H9 (cell line): ENCODE data around the gene SCN2B. TPM values are rescaled to one million over a fixed set of nuclear protein-coding genes. Genes with fewer than 3 reads are reported as not detected.

Experiments
- DNase-seq: peaks from one replicate; pipeline ENCODE4 v3.0.0-alpha.2; 2017
- H2AFZ ChIP-seq: one replicate; pipeline ENCODE4 v1.6.1; 2013; ENCODE audit warnings: mild to moderate bottlenecking, low read length, control low read depth, moderate library complexity
- H2AK5ac ChIP-seq: 2 replicates; pipeline ENCODE4 v1.6.1; 2013; ENCODE audit warnings: low read length, control low read depth, mixed read lengths; ENCODE audit not compliant: insufficient read length
- H2BK120ac ChIP-seq: one replicate; pipeline ENCODE4 v1.6.1; 2013; ENCODE audit warnings: low read depth, mild to moderate bottlenecking, low read length, control low read depth, inconsistent platforms; ENCODE audit not compliant: poor library complexity, severe bottlenecking
- H2BK12ac ChIP-seq: 2 replicates; pipeline ENCODE4 v1.6.1; 2013; ENCODE audit warnings: low read length, control low read depth, mixed read lengths, low read depth; ENCODE audit not compliant: insufficient read length
- H2BK15ac ChIP-seq: 2 replicates; pipeline ENCODE4 v1.6.1; 2013; ENCODE audit warnings: low read depth, low read length, control low read depth
- H2BK20ac ChIP-seq: one replicate; pipeline ENCODE4 v1.6.1; 2013; ENCODE audit warnings: low read depth, mild to moderate bottlenecking, low read length, control low read depth, inconsistent platforms; ENCODE audit not compliant: poor library complexity, severe bottlenecking
- H2BK5ac ChIP-seq: 2 replicates; pipeline ENCODE4 v1.6.1; 2013; ENCODE audit warnings: low read length, control low read depth, mixed read lengths; ENCODE audit not compliant: insufficient read length
- H3K14ac ChIP-seq: 2 replicates; pipeline ENCODE4 v1.6.1; 2013; ENCODE audit warnings: low read length, control low read depth; ENCODE audit not compliant: insufficient read depth
- H3K18ac ChIP-seq: 2 replicates; pipeline ENCODE4 v1.6.1; 2013; ENCODE audit warnings: low read depth, mild to moderate bottlenecking, mixed read lengths, low read length, control low read depth; ENCODE audit not compliant: insufficient read length
- H3K23ac ChIP-seq: 2 replicates; pipeline ENCODE4 v1.6.1; 2013; ENCODE audit warnings: low read length, control low read depth, mixed read lengths, low read depth; ENCODE audit not compliant: insufficient read length
- H3K23me2 ChIP-seq: 2 replicates; pipeline ENCODE4 v1.6.1; 2013; ENCODE audit warnings: low read depth, mild to moderate bottlenecking, mixed read lengths, low read length, control low read depth; ENCODE audit not compliant: insufficient read length, poor library complexity, severe bottlenecking
- H3K27ac ChIP-seq: 2 replicates; pipeline ENCODE4 v1.5.1; 2013; ENCODE audit warnings: low read length, control low read depth, mixed read lengths, low read depth; ENCODE audit not compliant: insufficient read length
- H3K27me3 ChIP-seq: 2 replicates; pipeline ENCODE4 v1.6.1; 2013; ENCODE audit warnings: low read length, control low read depth, inconsistent platforms; ENCODE audit not compliant: insufficient read depth
- H3K4ac ChIP-seq: 2 replicates; pipeline ENCODE4 v1.6.1; 2013; ENCODE audit warnings: low read depth, mild to moderate bottlenecking, control low read depth, inconsistent platforms, low read length, moderate library complexity
- H3K4me1 ChIP-seq: 2 replicates; pipeline ENCODE4 v1.6.1; 2013; ENCODE audit warnings: low read length, control low read depth, inconsistent platforms; ENCODE audit not compliant: insufficient read depth
- H3K4me2 ChIP-seq: 2 replicates; pipeline ENCODE4 v1.6.1; 2013; ENCODE audit warnings: low read length, control low read depth, mixed read lengths; ENCODE audit not compliant: insufficient read length, insufficient read depth
- H3K56ac ChIP-seq: 2 replicates; pipeline ENCODE4 v1.6.1; 2013; ENCODE audit warnings: low read depth, mild to moderate bottlenecking, mixed read lengths, low read length, control low read depth; ENCODE audit not compliant: insufficient read length
- H3K79me1 ChIP-seq: 2 replicates; pipeline ENCODE4 v1.6.1; 2013; ENCODE audit warnings: low read depth, mild to moderate bottlenecking, moderate library complexity, low read length, control low read depth, inconsistent platforms; ENCODE audit not compliant: insufficient read depth, poor library complexity, severe bottlenecking
- H3K79me2 ChIP-seq: 2 replicates; pipeline ENCODE4 v1.6.1; 2013; ENCODE audit warnings: low read length, control low read depth, inconsistent platforms; ENCODE audit not compliant: insufficient read depth
- H3K9ac ChIP-seq: 2 replicates; pipeline ENCODE4 v1.6.1; 2013; ENCODE audit warnings: low read length, control low read depth, mixed read lengths; ENCODE audit not compliant: insufficient read length; ENCODE audit errors: extremely low read depth
- H3K9me3 ChIP-seq: one replicate; pipeline ENCODE4 v1.6.1; 2013; ENCODE audit warnings: low read depth, low read length, inconsistent platforms; ENCODE audit not compliant: control insufficient read depth
- H3T11ph ChIP-seq: one replicate; pipeline ENCODE4 v1.6.1; 2013; ENCODE audit warnings: mild to moderate bottlenecking, low read length, control low read depth, inconsistent platforms
- H4K20me1 ChIP-seq: one replicate; pipeline ENCODE4 v1.6.1; 2013; ENCODE audit not compliant: control insufficient read depth, insufficient read length, insufficient read depth
- H4K5ac ChIP-seq: 2 replicates; pipeline ENCODE4 v1.6.1; 2013; ENCODE audit warnings: low read depth, mild to moderate bottlenecking, mixed read lengths, low read length, control low read depth; ENCODE audit not compliant: insufficient read length
- H4K8ac ChIP-seq: replicated peaks from 2 replicates; pipeline ENCODE4 v1.6.1; 2013; ENCODE audit warnings: low read length, control low read depth, mixed read lengths, low read depth; ENCODE audit not compliant: insufficient read length
- H4K91ac ChIP-seq: 2 replicates; pipeline ENCODE4 v1.6.1; 2013; ENCODE audit warnings: low read depth, mild to moderate bottlenecking, moderate library complexity, mixed read lengths, low read length, control low read depth; ENCODE audit not compliant: insufficient read length
- H3K27ac Mint-ChIP-seq, 3 experiments: 2 replicates in 2 of 3; 3 replicates in 1 of 3; pipeline ENCODE4 v1.8.0; 2020 to 2021; ENCODE audit warnings: mixed read lengths in 3 of 3, mild to moderate bottlenecking in 1 of 3, moderate library complexity in 1 of 3
- H3K27me3 Mint-ChIP-seq: 2 replicates; pipeline ENCODE4 v1.8.0; 2021; ENCODE audit warnings: low read depth, mild to moderate bottlenecking, moderate library complexity, mixed read lengths
- H3K36me3 Mint-ChIP-seq, 3 experiments: 2 replicates in 2 of 3; 3 replicates in 1 of 3; pipeline ENCODE4 v1.8.0; 2020 to 2021; ENCODE audit warnings: low read depth in 3 of 3, mixed read lengths in 3 of 3; ENCODE audit not compliant: insufficient read depth in 1 of 3
- H3K4me1 Mint-ChIP-seq, 2 experiments: 2 replicates each; pipeline ENCODE4 v1.8.0; 2020; ENCODE audit warnings: mixed read lengths in 2 of 2
- H3K4me3 Mint-ChIP-seq, 2 experiments: 2 replicates in 1 of 2; 3 replicates in 1 of 2; pipeline ENCODE4 v1.8.0; 2020 to 2021; ENCODE audit warnings: mild to moderate bottlenecking in 2 of 2, mixed read lengths in 2 of 2, moderate library complexity in 1 of 2
- H3K9me3 Mint-ChIP-seq, 2 experiments: 2 replicates in 1 of 2; 3 replicates in 1 of 2; pipeline ENCODE4 v1.8.0; 2020; ENCODE audit warnings: mild to moderate bottlenecking in 2 of 2, mixed read lengths in 2 of 2, moderate library complexity in 1 of 2
- CTCF ChIP-seq: fragments of 200-600 bp; sonication (generic); conservative IDR thresholded peaks from 3 replicates; pipeline ENCODE4 v1.8.0; 2021; ENCODE audit warnings: antibody characterized with exemption, mild to moderate bottlenecking
- WGBS: extraction: QIAGEN DNeasy Blood & Tissue Kit; methylation state at CpG from one replicate; pipeline ENCODE4 v1.1.7; 2013; ENCODE audit warnings: missing lambda C conversion rate, low lambda C conversion rate, mixed read lengths; ENCODE audit not compliant: insufficient read length; ENCODE audit errors: extremely low coverage; 5-methylcytosine and 5-hydroxymethylcytosine counted together
- total RNA-seq: library from RNA; stranded (reverse); gene quantifications from 2 replicates; pipeline ENCODE4 v1.2.1, GENCODE V29; 2021

The SCN2B gene
- total RNA-seq, 1 experiment from 2014 or later: not detected

DNA sequence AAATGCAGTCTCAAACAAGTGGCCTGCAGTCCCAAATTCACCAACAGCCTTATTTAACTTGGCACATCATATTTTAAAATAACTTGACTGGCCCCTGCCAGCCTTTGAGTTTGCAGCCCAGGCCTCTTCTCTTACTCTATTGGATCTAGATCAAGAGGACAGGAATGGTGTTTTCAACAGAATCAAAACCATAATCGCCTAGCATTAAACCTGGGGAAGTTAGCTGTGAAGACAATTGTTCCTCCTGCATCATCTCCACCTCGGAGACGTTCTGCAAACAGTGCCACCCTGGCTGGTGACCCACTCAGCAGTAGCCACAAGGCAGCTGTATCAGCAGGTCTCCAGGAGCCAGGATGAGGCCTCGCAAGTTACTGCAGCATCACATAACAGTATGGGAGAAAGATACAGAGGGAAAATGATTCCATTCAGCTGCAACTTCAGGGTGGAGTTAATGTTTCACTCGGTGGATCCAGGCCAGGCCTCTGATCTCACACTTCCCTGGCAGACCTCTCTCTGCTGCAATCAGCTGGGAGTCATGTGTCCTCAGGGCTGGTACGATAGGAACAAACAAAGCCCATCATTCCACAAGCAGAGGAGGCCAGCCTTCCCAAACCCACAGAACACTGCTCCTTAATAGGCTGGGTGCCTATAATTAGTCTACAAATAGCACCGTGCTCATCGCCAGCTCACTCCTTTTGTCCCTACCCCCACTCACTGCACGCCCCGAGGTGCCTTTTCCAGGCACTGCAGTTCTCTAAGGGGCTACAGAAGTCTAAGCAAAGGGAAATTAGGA lies 18.6 kb upstream of the SCN2B start:
- H3K79me2 ChIP-seq: no peaks in the 10 kb centered on the region
- no peak overlapping the region for H4K5ac ChIP-seq
- H3K4me2 ChIP-seq: no peak overlapping the region
- Mint-ChIP-seq H3K4me1 (peaks cover 39 to 41% of the 10 kb centered on the region in 2 experiments), H3K9me3 (peaks cover 20 to 21% of the 10 kb centered on the region in 2 experiments), H3K27ac (no peak overlapping the region), H3K4me3 (no peak overlapping the region; a peak in 1 of 5 replicates), H3K36me3 (peaks cover 0 to 18% (median 4%) of the 10 kb centered on the region in 3 experiments; a peak in 4 of 7 replicates), H3K27me3 (peaks cover 19% of the 10 kb centered on the region)
- no peak for TF ChIP-seq CTCF
- no peak overlapping the region for H4K8ac ChIP-seq
- no peak overlapping the region for H3K9ac ChIP-seq
- H3K9me3 ChIP-seq: no peaks in the 10 kb centered on the region
- no CpG with 5 or more reads among the region's 10 CpGs for WGBS
- no peaks in the 10 kb centered on the region for H3K27me3 ChIP-seq
- H3K27ac ChIP-seq: no peak overlapping the region
- H3K4me1 ChIP-seq: no peaks in the 10 kb centered on the region
- no peaks in the 10 kb centered on the region for H4K20me1 ChIP-seq
- H3K23ac ChIP-seq: no peak overlapping the region
- no peak overlapping the region for H4K91ac ChIP-seq
- H3K56ac ChIP-seq: no peak overlapping the region
- H2BK5ac ChIP-seq: no peak overlapping the region
- H2BK120ac ChIP-seq: no peak overlapping the region
- H2BK20ac ChIP-seq: no peak overlapping the region
- H2BK15ac ChIP-seq: no peak overlapping the region
- peak overlapping the region; percentile 14 for H3K18ac ChIP-seq
- no peaks in the 10 kb centered on the region for H3K23me2 ChIP-seq
- H3K79me1 ChIP-seq: no peaks in the 10 kb centered on the region
- H3K14ac ChIP-seq: no peak overlapping the region
- no peak overlapping the region for H2BK12ac ChIP-seq
- no peak overlapping the region for H3K4ac ChIP-seq
- no peak overlapping the region for H2AFZ ChIP-seq
- H2AK5ac ChIP-seq: no peak overlapping the region
- H3T11ph ChIP-seq: no peak overlapping the region
- DNase-seq: no peak
